ENCODE measurements around the gene SVEP1.

Gene SVEP1

DNA sequence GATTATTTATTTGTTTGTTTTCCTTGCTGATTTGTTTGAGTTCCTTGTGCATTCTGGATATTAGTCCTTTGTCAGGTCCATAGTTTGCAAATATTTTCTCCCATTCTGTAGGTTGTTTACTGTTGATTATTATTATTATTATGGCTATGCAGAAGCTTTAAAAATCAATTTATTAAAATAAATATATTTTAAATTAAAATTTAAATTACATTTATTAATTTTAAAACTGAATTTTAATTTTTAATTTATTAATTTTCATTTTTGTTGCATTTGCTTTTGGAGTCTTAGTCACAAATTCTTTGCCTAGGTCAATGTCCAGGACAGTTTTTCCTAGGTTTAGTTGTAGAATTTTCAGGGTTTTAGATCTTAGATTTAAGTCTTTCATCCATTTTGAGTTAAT is 50.9 kb downstream of the SVEP1 start:
- H3K4me3 ChIP-seq (ENCODE audit: low read depth, low read length): no peak overlapping the region
- TF ChIP-seq, protein P1, sequence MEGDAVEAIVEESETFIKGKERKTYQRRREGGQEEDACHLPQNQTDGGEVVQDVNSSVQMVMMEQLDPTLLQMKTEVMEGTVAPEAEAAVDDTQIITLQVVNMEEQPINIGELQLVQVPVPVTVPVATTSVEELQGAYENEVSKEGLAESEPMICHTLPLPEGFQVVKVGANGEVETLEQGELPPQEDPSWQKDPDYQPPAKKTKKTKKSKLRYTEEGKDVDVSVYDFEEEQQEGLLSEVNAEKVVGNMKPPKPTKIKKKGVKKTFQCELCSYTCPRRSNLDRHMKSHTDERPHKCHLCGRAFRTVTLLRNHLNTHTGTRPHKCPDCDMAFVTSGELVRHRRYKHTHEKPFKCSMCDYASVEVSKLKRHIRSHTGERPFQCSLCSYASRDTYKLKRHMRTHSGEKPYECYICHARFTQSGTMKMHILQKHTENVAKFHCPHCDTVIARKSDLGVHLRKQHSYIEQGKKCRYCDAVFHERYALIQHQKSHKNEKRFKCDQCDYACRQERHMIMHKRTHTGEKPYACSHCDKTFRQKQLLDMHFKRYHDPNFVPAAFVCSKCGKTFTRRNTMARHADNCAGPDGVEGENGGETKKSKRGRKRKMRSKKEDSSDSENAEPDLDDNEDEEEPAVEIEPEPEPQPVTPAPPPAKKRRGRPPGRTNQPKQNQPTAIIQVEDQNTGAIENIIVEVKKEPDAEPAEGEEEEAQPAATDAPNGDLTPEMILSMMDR (IDR thresholded peaks at IDR 0.05; ENCODE audit: borderline replicate concordance, insufficient read depth, low read depth, low read length): no peak

DNA sequence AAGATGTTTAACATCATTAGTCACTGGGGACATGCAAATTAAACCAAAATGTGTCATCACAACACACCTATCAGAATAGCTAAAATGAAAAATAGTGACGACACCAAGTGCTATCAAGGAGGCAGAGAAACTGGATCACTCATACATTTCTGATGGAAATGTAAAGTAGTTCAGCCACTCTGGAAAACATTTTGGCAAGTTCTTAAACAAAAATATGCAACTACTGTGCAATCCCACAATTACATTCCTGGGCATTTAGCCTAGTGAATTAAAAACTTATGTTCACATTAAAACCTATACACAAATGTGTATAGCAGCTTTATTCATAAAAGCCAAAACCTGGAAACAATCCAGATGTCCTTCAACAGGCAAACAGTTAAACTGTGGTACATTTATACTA is 53.1 kb downstream of the SVEP1 start:
- no peak overlapping the region for H3K4me3 ChIP-seq (ENCODE audit: low read depth, low read length)
- TF ChIP-seq, protein P1 (IDR thresholded peaks at IDR 0.05; ENCODE audit: borderline replicate concordance, insufficient read depth, low read depth, low read length): no peak

DNA sequence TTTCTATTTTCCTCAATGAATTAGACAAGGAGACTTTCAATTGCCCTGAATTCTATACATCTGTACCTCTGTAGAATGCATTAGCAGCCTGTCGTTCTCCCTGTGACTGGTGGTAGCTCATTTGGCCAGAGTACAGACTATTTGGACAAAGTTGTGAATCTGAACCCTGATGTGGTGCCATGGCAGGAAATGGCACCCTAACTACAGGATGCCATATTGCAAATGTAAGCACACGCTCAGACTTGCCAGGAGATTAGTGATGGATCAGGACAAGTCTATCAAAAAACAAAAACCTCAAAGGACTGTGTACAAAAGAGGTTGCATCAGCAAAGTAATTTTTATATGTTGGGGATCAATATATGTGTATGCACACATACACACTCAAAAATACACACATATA is 58.3 kb downstream of the SVEP1 start:
- TF ChIP-seq, protein P1 (IDR thresholded peaks at IDR 0.05; ENCODE audit: borderline replicate concordance, insufficient read depth, low read depth, low read length): no peak
- H3K4me3 ChIP-seq (ENCODE audit: low read depth, low read length): no peak overlapping the region

DNA sequence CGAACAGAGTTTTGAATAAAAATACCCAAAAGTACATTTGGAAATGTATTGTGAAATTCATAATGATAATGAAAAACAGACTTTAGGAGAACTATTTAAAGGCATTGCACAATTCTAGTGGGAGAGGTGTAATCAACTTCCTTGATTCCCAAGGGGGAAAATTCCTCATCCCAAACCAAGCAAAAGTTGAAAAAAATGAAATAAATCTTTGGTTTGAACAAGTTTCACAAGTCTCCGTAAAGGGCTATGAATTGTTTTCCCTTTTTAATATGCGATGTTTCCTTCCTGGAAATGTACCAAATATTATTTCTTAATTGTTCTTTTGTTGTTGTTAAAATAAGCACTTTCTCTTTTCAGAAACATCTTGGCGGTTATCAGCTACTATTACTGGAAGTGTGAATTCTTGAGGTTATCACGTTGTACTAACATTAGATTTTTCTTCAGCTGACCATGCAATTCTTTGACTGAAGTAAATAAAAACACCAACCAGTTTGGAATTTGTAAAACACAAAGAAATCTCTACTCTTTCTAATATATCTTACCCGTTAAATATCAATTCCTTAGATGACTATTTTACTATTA is 59.3 kb downstream of the SVEP1 start:
- TF ChIP-seq, protein P1 (IDR thresholded peaks at IDR 0.05; ENCODE audit: borderline replicate concordance, insufficient read depth, low read depth, low read length): no peak
- no peak overlapping the region for H3K4me3 ChIP-seq (ENCODE audit: low read depth, low read length)

DNA sequence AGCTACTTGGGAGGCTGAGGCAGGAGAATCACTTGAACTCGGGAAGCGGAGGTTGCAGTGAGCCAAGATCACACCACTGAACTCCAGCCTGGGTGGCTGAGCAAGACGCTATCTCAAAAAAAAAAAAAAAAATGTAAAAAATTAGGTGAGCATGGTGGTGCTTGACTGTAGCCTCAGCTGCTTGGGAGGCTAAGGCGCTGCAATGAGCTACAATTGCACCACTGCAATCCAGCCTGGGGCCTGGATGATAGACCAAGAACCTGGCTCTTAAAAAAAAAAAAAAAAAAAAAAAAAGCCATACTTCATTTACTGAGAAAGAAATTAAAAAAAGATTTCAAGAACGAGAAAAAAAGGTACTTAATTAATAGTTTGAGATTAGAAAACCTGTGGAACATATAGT is 62.1 kb downstream of the SVEP1 start:
- TF ChIP-seq, protein P1 (IDR thresholded peaks at IDR 0.05; ENCODE audit: borderline replicate concordance, insufficient read depth, low read depth, low read length): no peak
- no peak overlapping the region for H3K4me3 ChIP-seq (ENCODE audit: low read depth, low read length)

DNA sequence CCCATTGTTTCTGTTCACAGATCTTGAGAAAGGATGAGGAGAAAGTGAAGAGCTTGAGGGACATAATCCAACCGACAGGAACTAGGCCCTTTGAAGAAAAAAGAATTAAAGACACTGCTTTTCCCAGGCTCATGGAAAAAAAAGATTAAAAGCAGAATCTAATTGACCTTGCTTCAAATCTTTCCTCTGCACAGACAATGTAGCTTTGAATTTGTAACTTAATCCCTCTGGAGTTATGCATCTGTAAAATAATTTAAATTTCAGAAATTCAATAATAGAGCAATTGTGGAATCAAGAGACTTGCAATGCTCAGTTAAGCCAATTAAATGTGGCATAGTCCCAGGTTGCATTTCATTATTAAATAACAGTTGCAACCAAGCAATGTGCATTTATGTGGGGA is 64.6 kb downstream of the SVEP1 start:
- TF ChIP-seq, protein P1 (IDR thresholded peaks at IDR 0.05; ENCODE audit: borderline replicate concordance, insufficient read depth, low read depth, low read length): no peak
- no peak overlapping the region for H3K4me3 ChIP-seq (ENCODE audit: low read depth, low read length)

DNA sequence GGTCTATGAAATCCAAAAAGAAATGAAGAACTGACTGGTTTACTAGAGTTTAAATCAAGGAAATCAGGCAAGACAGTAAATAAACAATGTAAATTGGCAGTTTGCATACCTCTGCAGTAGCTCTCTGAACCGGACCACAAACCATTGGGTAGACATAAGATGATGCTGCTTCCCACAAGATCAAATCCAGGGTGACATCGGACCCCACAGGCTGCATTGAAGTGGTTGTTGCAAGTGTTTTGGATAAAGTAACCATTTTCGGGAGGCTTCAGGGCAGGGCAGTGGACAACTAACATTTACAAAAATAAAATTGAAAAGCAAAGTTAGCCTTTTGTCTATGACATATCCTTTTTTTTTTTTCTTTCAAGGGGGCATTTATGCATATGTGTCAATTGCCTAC is 66.7 kb downstream of the SVEP1 start:
- no peak overlapping the region for H3K4me3 ChIP-seq (ENCODE audit: low read depth, low read length)
- TF ChIP-seq, protein P1 (IDR thresholded peaks at IDR 0.05; ENCODE audit: borderline replicate concordance, insufficient read depth, low read depth, low read length): no peak
